NCI-H1436 (cell line): ENCODE data around the gene XRCC6.
"Not testable (repeated sequence)": the region's sequence is repeated elsewhere in the genome, so short reads cannot be mapped to it uniquely, and the experiment has no call there.

Experiments used
- DNase-seq: peaks from one replicate; lab custom pipeline; 2025; lab: John Stamatoyannopoulos, UW

XRCC6 gene

GRCh38 chr22:41598891-41599635 lies 22.0 kb upstream of the XRCC6 start:
- no peak for DNase-seq

- DNase-seq = no peak
Observed at GRCh38 chr22:41600976-41601375, 20.1 kb upstream of the XRCC6 start.

GRCh38 chr22:41603873-41604332 lies 17.2 kb upstream of the XRCC6 start:
- no peak for DNase-seq

GRCh38 chr22:41608386-41608785 lies 12.7 kb upstream of the XRCC6 start:
- no peak for DNase-seq

- no peak for DNase-seq
Observed at GRCh38 chr22:41612603-41613306, 8.3 kb upstream of the XRCC6 start.

- no peak for DNase-seq
Observed at GRCh38 chr22:41613456-41613855, 7.6 kb upstream of the XRCC6 start.

GRCh38 chr22:41619979-41620588 lies 1.0 kb upstream of the XRCC6 start:
- peak; percentile 29 for DNase-seq

GRCh38 chr22:41620589-41621098 lies 451 bp upstream of the XRCC6 start, which contains the start of gene DESI1:
DESI1 (minus strand) TSS chr22:41621043; CDS start chr22:41620839, 204 bp downstream.
- no peak for DNase-seq

GRCh38 chr22:41621911-41622179 lies 750 bp downstream of the XRCC6 start:
- DNase-seq = no peak

- no peak for DNase-seq
Observed at GRCh38 chr22:41625577-41625976, 4.5 kb downstream of the XRCC6 start.

- not testable (repeated sequence) for DNase-seq
Observed at GRCh38 chr22:41631115-41631514, 10.0 kb downstream of the XRCC6 start.

GRCh38 chr22:41631615-41632014 lies 10.5 kb downstream of the XRCC6 start:
- DNase-seq = not testable (repeated sequence)

- not testable (repeated sequence) for DNase-seq
Observed at GRCh38 chr22:41634610-41635009, 13.5 kb downstream of the XRCC6 start.

- DNase-seq = no peak
Observed at GRCh38 chr22:41636467-41636866, 15.4 kb downstream of the XRCC6 start.

GRCh38 chr22:41637623-41638022 lies 16.5 kb downstream of the XRCC6 start:
- not testable (repeated sequence) for DNase-seq

GRCh38 chr22:41638124-41638523 lies 17.0 kb downstream of the XRCC6 start:
- no peak for DNase-seq

GRCh38 chr22:41638748-41639147 lies 17.7 kb downstream of the XRCC6 start:
- DNase-seq = peak; percentile 9

- no peak for DNase-seq
Observed at GRCh38 chr22:41641854-41642253, 20.8 kb downstream of the XRCC6 start.

- DNase-seq = no peak
Observed at GRCh38 chr22:41642331-41643110, 21.4 kb downstream of the XRCC6 start.

- no peak for DNase-seq
Observed at GRCh38 chr22:41647771-41648170, 26.7 kb downstream of the XRCC6 start.

- no peak for DNase-seq
Observed at GRCh38 chr22:41648432-41648831, 27.3 kb downstream of the XRCC6 start.

- no peak for DNase-seq
Observed at GRCh38 chr22:41650229-41650628, 29.1 kb downstream of the XRCC6 start.
